NCI-H510A (cell line): ENCODE results near the gene FIG4.
"Not testable (repeated sequence)": the region's sequence is repeated elsewhere in the genome, so short reads cannot be mapped to it uniquely, and the experiment has no call there.

Experiments
- DNase-seq: peaks from one replicate; lab custom pipeline; 2025; lab: John Stamatoyannopoulos, UW

Gene FIG4

GRCh38 chr6:109760208-109760607 is 69.1 kb downstream of the FIG4 start:
- DNase-seq: no peak

GRCh38 chr6:109762166-109762565 is 71.1 kb downstream of the FIG4 start:
- DNase-seq: no peak

- DNase-seq: no peak
Measured at GRCh38 chr6:109762769-109763441, 71.8 kb downstream of the FIG4 start.

GRCh38 chr6:109766167-109766566 is 75.1 kb downstream of the FIG4 start:
- no peak for DNase-seq

- DNase-seq: no peak
Measured at GRCh38 chr6:109767961-109768360, 76.9 kb downstream of the FIG4 start.

GRCh38 chr6:109768485-109768884 is 77.4 kb downstream of the FIG4 start:
- no peak for DNase-seq

- no peak for DNase-seq
Measured at GRCh38 chr6:109769213-109769612, 78.1 kb downstream of the FIG4 start.

- DNase-seq: no peak
Measured at GRCh38 chr6:109770047-109770446, 79.0 kb downstream of the FIG4 start.

GRCh38 chr6:109770779-109771178 is 79.7 kb downstream of the FIG4 start:
- DNase-seq: no peak

- DNase-seq: not testable (repeated sequence)
Measured at GRCh38 chr6:109771939-109772755, 81.1 kb downstream of the FIG4 start.

- no peak for DNase-seq
Measured at GRCh38 chr6:109772883-109773431, 81.9 kb downstream of the FIG4 start.

- DNase-seq: no peak
Measured at GRCh38 chr6:109781001-109781400, 89.9 kb downstream of the FIG4 start.

- no peak for DNase-seq
Measured at GRCh38 chr6:109782491-109782999, 91.4 kb downstream of the FIG4 start.

GRCh38 chr6:109783250-109783986 is 92.3 kb downstream of the FIG4 start:
- no peak for DNase-seq

GRCh38 chr6:109787312-109787711 is 96.2 kb downstream of the FIG4 start:
- DNase-seq: no peak

GRCh38 chr6:109788687-109789086 is 97.6 kb downstream of the FIG4 start:
- no peak for DNase-seq

- DNase-seq: no peak
Measured at GRCh38 chr6:109790131-109790530, 99.0 kb downstream of the FIG4 start.

- DNase-seq: no peak
Measured at GRCh38 chr6:109791301-109791700, 100.2 kb downstream of the FIG4 start.

- no peak for DNase-seq
Measured at GRCh38 chr6:109793021-109793420, 101.9 kb downstream of the FIG4 start.

- DNase-seq: no peak
Measured at GRCh38 chr6:109793792-109794191, 102.7 kb downstream of the FIG4 start.

GRCh38 chr6:109794201-109794923 is 103.3 kb downstream of the FIG4 start:
- DNase-seq: no peak
